ENCODE measurements around the gene DNAJC6.
"Not testable (repeated sequence)": the region's sequence is repeated elsewhere in the genome, so short reads cannot be mapped to it uniquely, and the experiment has no call there.

Gene DNAJC6

DNA sequence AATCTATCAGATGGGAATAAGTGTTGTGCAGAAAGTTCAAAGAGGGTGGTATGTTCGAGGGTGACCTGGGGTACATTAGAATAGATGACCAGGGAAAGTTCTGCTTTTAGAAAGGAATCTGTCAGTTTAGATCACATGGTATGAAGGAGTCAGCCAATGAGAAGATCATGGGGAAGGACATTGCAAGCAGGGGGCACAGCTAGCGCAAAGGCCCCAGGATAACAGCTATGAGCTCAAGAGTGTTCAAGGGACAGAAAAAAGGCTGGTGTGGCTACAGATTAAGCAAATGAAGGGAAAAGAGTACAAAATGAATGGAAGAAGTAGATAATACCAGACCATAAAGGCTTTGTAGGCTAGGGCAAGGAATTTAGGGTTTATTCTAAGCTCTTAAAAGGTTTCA is 119.7 kb downstream of the DNAJC6 start:
- no peak for DNase-seq (ENCODE audit: low read depth in 2 of 2)

DNA sequence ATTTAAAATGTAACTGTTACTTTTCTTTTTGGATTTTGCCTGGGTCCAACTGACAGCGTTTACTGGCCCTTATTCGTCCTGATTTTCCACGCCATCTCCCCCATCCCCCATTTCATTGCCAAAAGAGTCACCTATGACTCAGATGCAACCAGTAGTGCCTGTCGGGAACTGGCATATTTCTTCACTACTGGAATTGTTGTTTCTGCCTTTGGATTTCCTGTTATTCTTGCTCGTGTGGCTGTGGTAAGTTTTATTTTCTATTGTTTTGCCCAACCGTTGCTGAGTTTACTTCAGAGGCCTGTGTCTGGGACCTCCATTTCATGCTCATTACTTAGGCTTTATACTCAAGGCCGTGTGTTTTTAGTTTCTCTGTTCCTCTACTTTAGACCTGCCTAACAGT is 120.5 kb downstream of the DNAJC6 start:
- no peak for DNase-seq (ENCODE audit: low read depth in 2 of 2)

DNA sequence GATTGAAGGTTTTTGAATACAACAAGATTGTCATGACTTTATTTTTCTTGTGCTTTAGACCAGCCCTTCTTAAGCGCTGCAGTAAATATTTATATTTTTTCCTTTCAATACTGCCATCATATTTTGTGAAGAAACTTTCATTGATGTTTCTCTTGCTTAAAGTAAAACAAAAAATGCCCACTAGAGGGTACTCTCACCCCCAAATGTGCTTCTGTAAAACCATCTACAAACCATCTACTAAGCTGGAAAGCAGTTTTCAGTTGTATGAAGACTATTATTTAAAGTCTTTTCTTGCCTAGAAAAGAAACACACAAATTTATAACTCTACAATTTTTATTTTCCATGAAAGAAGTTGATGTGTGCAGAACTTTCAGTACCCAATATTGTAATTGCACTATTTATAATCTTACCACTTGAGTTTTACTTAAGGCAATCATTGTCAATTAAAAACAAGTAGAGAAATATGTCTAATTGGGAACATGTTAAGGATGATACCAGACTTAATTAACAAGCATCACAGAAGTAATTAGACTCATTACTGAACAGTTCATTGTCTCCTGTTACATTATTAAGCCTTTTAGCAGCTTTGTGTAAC is 121.9 kb downstream of the DNAJC6 start:
- no peak for DNase-seq (ENCODE audit: low read depth in 2 of 2)

DNA sequence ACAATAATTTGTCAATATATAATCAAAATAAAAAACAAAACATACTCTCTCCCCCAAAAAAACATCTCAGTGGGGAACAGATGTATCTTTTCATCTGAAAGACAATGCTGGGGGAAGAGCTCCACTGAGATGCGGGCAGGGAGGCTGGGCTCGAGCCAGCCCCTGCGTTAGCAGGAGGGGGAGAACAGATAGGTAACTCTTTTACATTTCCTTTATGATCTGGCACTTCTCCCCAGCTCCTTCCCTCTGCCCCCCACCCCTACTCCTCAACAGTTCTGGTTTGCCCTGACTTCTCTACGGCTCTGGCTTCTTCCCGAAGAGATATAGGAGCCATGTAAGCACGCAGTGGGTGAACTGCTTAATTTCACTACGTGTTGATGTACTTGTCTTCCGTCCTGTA is 123.6 kb downstream of the DNAJC6 start:
- DNase-seq (ENCODE audit: low read depth in 2 of 2), result no peak

DNA sequence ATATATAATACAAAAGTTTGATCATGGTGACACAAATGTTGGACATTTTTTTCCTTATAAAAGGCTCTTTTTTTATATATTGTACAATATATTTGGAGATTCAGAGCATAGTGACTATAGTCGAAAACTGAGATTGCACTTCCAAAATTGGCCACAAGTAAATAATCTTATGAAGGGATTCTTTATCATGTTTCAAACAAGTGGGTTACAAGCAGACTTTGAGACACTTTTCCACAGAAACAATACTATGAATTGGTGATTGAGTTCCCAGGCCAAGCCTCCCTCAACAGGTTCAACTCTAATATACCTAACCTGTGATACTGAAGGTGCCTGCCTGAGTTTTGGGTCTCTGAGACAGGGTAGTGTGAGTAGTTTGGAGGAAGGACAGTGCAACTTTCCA is 124.9 kb downstream of the DNAJC6 start:
- DNase-seq (ENCODE audit: low read depth in 2 of 2), result no peak

DNA sequence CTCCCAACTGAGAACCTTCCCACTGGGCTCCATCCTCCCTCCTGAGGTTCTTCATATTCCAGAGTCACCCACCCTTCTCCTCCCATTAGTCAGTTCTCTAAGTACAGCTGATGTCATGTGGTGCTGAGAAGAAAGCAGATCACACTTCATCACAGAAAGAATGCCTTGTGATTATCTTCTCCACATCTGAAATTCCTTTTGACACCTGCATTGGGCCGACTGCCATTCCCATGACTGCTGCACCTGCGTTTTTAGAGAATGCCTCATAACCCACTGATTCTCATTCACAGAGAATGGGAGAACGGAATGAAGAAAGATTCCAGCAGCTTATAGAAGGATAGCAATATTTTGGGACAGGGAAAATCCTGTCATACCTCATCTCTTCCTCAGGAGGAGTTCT is 125.4 kb downstream of the DNAJC6 start:
- no peak for DNase-seq (ENCODE audit: low read depth in 2 of 2)

DNA sequence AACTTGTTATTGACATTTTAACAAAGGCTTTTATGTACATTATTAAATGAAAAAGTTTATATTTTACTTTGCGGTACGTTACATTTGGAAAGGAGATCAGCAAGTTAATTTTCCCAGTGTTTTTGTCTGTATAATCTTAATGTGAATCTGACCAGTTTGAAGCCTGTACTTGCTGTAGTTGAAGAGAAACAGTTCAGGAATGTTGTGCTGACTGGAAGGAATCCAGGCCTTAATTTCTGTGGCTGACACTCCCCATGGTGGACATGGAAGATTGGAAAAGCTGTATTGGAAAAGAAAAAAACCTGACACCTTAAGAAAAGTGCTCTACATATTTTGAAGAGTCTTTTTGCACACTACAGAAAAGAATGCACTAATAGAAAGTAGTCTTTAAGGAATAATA is 126.6 kb downstream of the DNAJC6 start:
- no peak for DNase-seq (ENCODE audit: low read depth in 2 of 2)

DNA sequence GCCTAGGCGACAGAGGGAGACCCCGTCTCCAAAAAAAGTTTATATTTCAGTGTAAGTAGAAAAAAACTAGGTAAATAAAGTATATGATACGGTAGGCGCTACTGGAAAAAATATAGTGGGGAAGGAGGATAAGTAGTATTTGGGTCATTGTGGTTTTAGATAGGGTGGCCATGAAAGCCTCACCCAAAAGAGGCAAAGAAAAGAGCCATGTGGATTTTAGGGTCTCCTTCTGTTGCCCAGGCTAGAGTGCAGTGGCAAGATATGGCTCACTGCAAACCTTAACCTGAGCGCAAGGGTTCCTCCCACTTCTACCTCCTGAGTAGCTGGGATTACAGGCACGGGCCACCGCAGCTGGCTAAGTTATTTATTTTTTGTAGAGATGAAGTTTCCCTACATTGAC is 128.3 kb downstream of the DNAJC6 start:
- no peak for DNase-seq (ENCODE audit: low read depth in 2 of 2)

DNA sequence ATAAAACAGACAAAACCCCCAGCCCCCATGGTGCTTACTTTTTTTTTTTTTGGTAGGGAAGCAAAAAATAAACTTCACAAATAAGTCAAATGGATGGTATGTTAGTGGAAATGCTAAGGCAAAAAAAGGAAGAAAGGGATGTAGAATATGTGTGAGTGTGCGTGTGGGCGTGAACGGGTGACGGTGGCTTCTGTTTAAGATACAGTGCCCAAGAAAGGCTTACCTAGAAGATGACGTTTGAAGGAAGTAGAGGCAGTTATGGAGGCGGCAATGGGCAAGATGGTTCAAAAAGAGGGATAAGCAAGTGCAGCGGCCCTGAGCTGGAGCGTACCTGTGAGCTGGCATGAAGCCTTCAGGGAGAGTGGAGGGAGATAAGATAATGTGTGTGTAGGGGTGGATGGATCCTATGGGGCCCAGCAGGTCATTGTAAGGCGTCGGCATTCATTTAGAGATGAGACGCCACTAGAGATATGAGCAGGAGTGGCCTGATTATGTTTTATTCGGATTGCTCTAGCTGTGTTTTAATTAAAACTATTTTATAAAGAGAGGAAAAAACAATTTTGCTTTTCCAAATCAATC is 131.1 kb downstream of the DNAJC6 start:
- no peak for DNase-seq (ENCODE audit: low read depth in 2 of 2)

DNA sequence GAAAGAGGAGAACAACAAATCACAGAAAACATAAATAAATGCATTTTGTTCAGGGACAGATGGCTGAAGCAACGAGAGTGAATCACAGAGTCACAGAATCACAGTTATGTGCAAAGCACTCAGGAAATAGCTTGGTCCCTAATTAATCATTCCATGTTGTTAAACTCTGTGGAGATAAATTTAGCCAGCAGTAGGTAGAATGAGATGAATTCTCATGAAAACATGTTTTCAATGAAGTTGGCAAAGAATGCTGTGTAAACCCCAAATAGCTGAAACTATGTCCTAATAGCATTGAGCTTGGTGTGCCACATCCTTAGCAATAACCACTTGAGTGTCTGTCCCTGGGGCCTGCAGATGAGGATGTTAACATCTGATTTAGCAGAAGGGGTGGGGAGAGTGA is 131.6 kb downstream of the DNAJC6 start:
- DNase-seq (ENCODE audit: low read depth in 2 of 2), result no peak

DNA sequence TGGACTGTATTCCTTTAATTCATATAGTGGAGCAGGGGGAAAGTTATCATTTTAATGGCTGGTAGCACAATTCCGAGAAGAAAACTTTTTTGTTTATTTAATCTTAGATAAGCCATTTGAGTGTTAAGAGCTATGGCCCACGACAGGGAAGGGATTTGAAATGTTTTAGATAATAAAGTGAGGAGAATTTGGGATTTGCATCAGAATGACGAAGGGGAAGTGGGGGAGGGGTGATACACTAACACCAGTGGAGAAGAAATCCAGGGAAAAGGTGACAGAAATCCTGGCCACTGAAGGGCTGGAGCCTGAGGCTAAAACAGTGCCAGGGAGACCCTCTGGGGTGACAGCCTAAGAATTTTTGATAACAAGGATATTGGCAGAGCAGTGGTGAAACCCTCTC is 132.1 kb downstream of the DNAJC6 start:
- DNase-seq (ENCODE audit: low read depth in 2 of 2), result no peak

DNA sequence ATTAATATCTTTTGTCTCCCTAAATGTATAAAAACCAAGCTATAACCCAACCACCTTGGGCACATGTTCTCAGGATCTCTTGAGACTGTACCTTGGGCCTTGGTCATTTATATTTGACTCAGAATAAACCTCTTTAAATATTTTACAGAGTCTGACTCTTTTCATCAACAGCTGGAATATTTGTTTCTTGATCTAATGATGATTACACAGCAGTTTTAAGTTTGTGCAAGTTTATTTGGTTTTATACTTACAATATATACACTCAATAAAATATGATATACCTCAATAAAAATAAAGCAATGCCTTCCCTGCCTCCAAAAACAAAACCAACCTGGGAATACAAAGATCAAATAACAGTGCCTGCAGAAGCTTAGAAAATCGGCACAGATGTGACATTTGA is 133.1 kb downstream of the DNAJC6 start:
- no peak for DNase-seq (ENCODE audit: low read depth in 2 of 2)

DNA sequence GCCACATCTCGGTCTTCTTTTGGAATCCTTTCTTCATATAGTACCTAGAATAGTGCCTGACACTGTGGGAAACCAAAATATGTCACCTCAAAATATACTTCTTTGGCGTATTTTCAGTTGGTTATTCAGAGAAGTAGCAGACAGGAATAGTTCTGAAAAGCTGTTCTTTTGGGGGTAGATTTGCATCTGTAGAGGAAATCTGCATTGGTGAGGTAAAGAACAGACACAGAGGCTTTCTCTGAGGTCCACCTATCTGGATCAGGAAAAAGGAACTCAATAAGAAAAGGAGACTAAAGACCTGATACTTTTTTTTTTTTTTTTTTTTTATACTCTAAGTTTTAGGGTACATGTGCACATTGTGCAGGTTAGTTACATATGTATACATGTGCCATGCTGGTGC is 134.3 kb downstream of the DNAJC6 start:
- DNase-seq (ENCODE audit: low read depth in 2 of 2), result no peak

DNA sequence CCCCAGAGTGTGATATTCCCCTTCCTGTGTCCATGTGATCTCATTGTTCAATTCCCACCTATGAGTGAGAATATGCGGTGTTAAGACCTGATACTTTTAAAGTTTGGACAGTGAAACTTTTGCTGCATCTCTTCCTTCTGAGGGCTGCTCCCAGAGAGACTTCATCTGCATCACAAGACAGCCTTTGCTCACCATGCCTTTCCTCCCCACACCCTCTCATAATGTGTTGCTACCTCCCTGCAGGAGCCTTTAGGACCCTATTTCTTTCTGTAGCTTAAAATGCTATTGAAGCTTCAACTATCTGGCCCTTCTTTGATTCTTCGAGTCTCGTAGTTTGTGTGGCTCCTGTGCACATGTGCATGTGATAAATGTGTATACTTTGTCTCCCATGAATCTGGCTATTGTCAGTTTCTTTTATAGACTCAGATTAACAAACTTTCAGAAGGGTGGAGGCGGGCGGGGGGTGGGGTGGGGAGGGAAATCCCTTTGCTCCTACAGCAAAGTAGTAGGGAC is 134.8 kb downstream of the DNAJC6 start:
- DNase-seq (ENCODE audit: low read depth in 2 of 2), result no peak

DNA sequence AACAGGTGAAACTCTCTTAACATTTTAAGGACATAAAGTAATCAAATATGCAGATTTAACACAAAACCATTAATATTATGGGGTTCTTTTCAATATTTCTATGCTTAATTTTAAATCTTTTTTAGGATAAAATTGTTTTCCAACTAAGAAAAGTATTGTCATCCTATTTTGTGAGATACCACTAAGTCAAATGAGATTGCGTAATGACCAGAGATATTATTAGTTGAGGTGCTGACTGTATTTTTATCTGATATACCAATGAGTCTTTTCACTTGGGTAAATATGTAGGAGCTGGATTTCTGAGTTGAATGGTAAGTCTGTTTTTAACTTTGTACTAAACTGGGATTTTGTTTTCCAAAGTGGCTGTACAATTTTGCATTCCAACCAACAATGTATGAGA is 136.5 kb downstream of the DNAJC6 start:
- DNase-seq (ENCODE audit: low read depth in 2 of 2), result no peak

DNA sequence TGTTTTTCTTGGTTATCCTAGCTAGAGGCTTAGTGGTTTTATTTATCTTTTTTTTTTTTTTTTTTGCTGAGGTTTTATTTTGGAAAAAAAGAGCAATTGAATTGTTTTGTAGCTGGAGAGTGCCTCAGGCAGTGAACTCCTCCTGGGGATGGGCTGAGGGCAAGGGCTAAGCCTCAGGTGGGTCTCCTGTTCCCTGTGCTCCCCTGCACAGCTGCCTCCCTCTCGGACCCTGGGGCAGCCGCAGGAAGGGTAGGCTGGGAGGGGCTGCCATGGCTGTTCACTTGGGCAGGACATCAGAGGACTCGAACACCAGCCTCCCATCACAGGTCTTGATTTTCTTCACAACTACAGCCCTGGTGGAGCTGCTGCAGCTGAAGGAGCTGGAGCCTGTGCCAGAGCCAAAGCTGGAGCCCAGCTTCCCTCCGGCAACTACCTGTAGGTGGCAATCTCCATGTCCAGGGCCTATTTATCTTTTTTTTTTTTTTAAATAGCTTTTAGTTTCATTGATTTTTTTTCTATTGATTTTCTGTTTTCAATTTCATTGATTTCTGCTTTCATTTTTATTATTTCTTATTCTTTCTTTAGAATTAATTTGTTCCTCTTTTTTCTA is 140.0 kb downstream of the DNAJC6 start:
- no peak for DNase-seq (ENCODE audit: low read depth in 2 of 2)

DNA sequence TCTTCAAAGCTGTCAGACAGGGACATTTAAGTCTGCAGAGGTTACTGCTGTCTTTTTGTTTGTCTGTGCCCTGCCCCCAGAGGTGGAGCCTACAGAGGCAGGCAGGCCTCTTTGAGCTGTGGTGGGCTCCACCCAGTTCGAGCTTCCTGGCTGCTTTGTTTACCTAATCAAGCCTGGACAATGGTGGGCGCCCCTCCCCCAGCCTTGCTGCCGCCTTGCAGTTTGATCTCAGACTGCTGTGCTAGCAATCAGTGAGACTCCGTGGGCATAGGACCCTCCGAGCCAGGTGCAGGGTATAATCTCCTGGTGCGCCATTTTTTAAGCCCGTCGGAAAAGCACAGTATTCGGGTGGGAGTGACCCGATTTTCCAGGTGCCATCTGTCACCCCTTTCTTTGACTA is 146.3 kb downstream of the DNAJC6 start:
- not testable (repeated sequence) for DNase-seq (ENCODE audit: low read depth in 2 of 2)

DNA sequence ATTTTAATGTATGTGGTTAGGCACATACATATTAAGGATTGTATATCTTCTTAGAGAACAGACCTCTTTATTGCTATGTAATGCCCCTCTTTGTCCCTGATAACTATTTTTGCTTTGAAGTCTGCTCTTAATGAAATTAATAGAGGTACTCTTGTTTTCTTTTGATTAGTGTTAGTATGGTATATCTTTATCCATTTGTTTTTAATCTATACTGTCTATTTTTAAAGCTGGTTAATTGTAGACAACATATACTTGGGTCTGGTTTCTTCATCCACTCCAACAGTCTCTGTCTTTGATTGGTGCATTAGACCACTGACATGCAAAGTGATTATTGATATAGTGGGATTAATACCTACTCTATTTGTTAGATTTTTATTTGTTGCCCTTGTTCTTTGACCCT is 147.1 kb downstream of the DNAJC6 start:
- no peak for DNase-seq (ENCODE audit: low read depth in 2 of 2)

DNA sequence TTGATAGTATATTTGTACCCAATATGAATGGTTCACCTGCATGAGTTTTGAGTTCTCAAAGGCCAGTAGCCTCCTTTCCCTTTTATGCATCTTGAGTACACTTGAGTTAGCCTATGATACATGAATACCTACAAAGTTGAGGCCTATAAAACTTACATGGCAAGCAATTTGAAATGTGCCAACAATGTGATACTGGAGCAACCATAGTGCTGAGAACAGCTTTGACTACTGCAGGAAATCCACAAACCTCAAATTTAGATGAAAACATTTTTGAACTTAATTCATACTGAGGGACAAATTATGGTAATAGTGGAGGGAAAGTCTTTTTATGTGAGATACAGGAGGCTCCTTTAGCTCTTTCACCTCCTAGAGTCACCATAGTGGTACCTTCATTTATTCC is 148.5 kb downstream of the DNAJC6 start:
- no peak for DNase-seq (ENCODE audit: low read depth in 2 of 2)

DNA sequence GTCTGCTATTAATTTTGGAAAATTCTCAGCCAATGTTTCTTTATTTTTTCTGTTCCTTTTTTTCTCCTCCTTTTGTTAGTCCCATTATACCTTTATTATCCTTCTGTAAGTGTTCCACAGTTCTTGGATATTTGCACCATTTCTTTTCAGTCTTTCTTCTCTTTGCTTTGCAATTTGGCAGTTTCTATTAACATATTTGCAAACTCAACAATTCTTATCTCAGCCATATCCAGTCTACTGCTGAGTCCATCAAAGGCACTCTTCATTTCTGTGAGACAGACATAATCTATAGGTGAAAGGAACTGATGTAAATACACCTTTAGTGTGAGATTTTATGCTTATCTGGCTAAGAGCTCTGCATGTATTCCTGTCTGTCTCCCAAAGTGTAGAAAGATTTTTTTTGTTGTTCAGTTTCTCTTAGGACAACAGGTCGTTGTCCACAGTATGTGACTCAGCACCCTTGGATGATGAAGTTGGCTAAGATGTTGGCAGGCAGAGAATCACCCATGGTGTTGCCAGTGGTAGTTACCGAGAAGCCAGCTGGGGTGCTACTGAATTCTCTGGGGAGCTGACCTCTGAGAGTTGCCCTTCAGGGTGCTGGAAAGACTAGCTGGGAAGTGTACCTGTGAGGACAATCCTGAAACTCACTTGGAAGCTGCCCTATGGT is 149.5 kb downstream of the DNAJC6 start:
- no peak for DNase-seq (ENCODE audit: low read depth in 2 of 2)

DNA sequence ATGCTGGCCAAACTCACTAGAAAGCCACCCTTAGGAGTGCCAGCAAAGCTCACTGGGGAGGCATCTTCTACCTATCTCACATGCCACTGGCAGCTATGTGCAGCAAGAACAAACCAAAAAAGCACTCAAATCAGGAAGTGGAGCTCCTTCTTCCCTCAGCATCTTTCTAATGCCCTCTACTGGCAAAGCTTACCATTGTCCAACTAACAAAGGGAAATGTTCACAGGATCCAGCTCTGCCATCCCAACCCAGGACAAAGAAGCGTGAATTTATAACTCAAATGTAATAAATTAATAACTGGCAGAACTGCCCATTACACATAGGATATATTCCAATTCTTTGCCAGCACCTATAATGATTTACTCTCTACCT is 150.0 kb downstream of the DNAJC6 start:
- no peak for DNase-seq (ENCODE audit: low read depth in 2 of 2)
